ENCODE data around the gene C5.

DNA sequence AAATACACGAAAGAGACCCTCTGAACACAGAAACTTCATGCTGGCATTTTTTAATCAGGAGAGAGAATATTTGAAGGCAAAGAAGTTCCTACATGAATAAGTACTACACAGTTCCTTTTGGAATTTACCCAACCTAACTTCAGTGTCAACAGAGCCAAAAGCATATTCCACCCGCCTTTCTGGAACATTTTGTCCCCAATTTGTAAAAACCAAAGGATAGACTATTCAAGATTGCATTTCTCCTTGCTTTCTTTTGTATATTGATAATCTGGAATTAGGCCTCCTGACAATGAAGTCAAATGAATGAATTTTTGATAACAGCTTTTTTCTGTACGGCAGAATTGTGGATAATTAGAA, 84.1 kb downstream of the C5 start:
- TF ChIP-seq EZH2 (IDR thresholded peaks at IDR 0.05): no peak
- no peak for TF ChIP-seq CTCF (IDR thresholded peaks at IDR 0.05)
- no peak for TF ChIP-seq EZH2phosphoT487 (IDR thresholded peaks at IDR 0.05)
